Measurements from ENCODE around the gene TULP4.

Gene TULP4

GRCh38 chr6:158304254-158304653 lies 8.0 kb upstream of the TULP4 start:
- Mint-ChIP-seq H3K4me3 (no peak overlapping the region), H3K27me3 (no peaks in the 10 kb centered on the region), H3K27ac (no peak overlapping the region), H3K9me3 (peaks cover 16% of the 10 kb centered on the region), H3K36me3 (ENCODE audit: low read depth) (peaks cover 8% of the 10 kb centered on the region), H3K4me1 (ENCODE audit: low read depth) (no peaks in the 10 kb centered on the region)
- intact Hi-C loops (cut with micrococcal nuclease) = no loop called here

GRCh38 chr6:158309814-158310213 lies 2.5 kb upstream of the TULP4 start:
- intact Hi-C loops (cut with micrococcal nuclease) = no loop called here
- Mint-ChIP-seq H3K4me1 (ENCODE audit: low read depth) (peaks cover 17% of the 10 kb centered on the region), H3K36me3 (ENCODE audit: low read depth) (peaks cover 24% of the 10 kb centered on the region), H3K9me3 (no peaks in the 10 kb centered on the region), H3K27me3 (no peaks in the 10 kb centered on the region), H3K27ac (no peak overlapping the region), H3K4me3 (no peak overlapping the region)

GRCh38 chr6:158311193-158311592 lies 1.1 kb upstream of the TULP4 start:
- peaks cover 31% of the 10 kb centered on the region for H3K36me3 Mint-ChIP-seq (ENCODE audit: low read depth)
- no peak overlapping the region for H3K4me3 Mint-ChIP-seq
- intact Hi-C loops (cut with micrococcal nuclease) = no loop called here
- no peaks in the 10 kb centered on the region for H3K27me3 Mint-ChIP-seq
- no peaks in the 10 kb centered on the region for H3K9me3 Mint-ChIP-seq
- no peak overlapping the region for H3K27ac Mint-ChIP-seq
- H3K4me1 Mint-ChIP-seq (ENCODE audit: low read depth) = peaks cover 30% of the 10 kb centered on the region

DNA sequence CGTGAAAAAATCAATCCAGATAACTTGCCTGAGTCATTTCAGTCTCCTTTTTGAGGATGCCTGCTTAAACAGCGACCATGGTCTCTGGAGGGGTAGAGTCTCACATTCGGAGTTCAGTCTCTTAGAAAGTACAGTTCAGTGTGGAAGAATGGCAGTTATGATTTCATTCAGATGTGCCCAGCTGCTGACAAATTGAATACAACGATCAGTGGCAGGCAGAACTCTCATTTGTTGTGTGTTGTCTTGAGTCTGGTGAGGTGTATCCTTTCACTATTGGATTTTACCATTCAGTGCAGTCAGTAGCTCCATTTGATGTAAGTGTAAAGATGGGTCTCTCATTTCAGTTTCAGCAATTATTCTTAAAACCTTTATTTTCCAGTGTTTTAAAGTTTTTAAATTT lies 639 bp upstream of the TULP4 start:
- H3K36me3 Mint-ChIP-seq (ENCODE audit: low read depth) = peaks cover 35% of the 10 kb centered on the region
- H3K9me3 Mint-ChIP-seq = no peaks in the 10 kb centered on the region
- no peak overlapping the region for H3K27ac Mint-ChIP-seq
- peaks cover 30% of the 10 kb centered on the region for H3K4me1 Mint-ChIP-seq (ENCODE audit: low read depth)
- H3K27me3 Mint-ChIP-seq = no peaks in the 10 kb centered on the region
- H3K4me3 Mint-ChIP-seq = no peak overlapping the region
- intact Hi-C loops (cut with micrococcal nuclease) = no loop called here

DNA sequence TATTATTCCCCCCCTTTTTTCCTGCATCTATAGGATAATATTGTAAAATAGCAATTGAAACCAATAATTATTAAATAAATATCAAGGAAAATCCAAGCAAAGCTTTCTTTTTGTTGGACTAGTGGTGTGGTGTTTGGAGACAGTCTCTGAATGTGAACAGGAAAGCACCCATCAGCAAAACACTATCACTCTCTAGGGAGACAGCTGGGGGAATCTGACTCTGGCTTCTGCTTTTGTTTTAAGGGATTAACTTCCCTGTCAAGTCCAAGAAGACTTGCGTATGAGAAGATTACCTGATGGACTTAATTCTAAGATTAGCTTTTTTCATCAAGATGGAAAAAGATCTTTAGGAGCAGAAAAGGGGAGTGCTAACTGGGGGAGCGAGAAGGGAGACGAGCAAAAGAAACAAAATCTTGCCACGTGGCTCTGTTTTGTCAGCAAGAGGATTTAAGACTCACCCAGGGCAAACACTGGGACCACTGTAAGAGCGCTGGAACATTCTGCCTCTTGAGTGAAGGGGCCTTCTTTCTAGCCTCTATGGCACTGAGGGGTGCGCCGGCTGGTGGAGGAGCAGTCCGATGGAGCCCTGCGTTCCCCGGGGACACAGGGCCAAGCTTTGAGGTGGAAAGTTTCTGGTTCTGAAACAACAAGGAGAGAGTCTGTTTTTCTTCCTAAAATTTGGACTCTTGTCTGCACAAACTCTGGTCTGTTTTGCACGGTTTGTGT lies 570 bp downstream of the TULP4 start:
- no peak overlapping the region for H3K4me3 Mint-ChIP-seq
- peaks cover 37% of the 10 kb centered on the region for H3K36me3 Mint-ChIP-seq (ENCODE audit: low read depth)
- H3K4me1 Mint-ChIP-seq (ENCODE audit: low read depth) = peaks cover 32% of the 10 kb centered on the region
- H3K27ac Mint-ChIP-seq = no peak overlapping the region
- intact Hi-C loops (cut with micrococcal nuclease) = no loop called here
- no peaks in the 10 kb centered on the region for H3K27me3 Mint-ChIP-seq
- no peaks in the 10 kb centered on the region for H3K9me3 Mint-ChIP-seq

DNA sequence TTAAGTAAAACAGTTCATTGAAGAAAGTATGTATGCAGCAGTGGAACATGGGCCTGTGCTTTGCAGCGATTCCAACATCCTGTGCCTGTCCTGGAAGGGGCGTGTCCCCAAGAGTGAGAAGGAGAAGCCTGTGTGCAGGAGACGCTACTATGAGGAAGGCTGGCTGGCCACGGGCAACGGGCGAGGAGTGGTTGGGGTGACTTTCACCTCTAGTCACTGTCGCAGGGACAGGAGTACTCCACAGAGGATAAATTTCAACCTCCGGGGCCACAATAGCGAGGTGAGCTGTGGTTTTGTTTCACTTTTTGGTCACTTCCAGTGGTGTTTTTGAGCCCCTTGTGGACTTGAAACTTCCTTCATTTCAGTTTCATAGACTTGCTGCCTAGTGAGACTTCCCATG lies 1.7 kb downstream of the TULP4 start:
- Mint-ChIP-seq H3K9me3 (no peaks in the 10 kb centered on the region), H3K27me3 (no peaks in the 10 kb centered on the region), H3K36me3 (ENCODE audit: low read depth) (peaks cover 37% of the 10 kb centered on the region), H3K4me3 (peak overlapping the region; percentile 80), H3K27ac (peak overlapping the region; percentile 69), H3K4me1 (ENCODE audit: low read depth) (peaks cover 37% of the 10 kb centered on the region)
- intact Hi-C loops (cut with micrococcal nuclease) = no loop called here

- Mint-ChIP-seq H3K9me3 (no peaks in the 10 kb centered on the region), H3K36me3 (ENCODE audit: low read depth) (peaks cover 33% of the 10 kb centered on the region), H3K4me1 (ENCODE audit: low read depth) (peaks cover 37% of the 10 kb centered on the region), H3K4me3 (no peak overlapping the region), H3K27ac (no peak overlapping the region), H3K27me3 (no peaks in the 10 kb centered on the region)
- intact Hi-C loops (cut with micrococcal nuclease) = no loop called here
These were observed 2.5 kb downstream of the TULP4 start for GRCh38 chr6:158314737-158315136.

- H3K4me1 Mint-ChIP-seq (ENCODE audit: low read depth) = peaks cover 38% of the 10 kb centered on the region
- intact Hi-C loops (cut with micrococcal nuclease) = no loop called here
These were observed 3.8 kb downstream of the TULP4 start for GRCh38 chr6:158316022-158316421.

DNA sequence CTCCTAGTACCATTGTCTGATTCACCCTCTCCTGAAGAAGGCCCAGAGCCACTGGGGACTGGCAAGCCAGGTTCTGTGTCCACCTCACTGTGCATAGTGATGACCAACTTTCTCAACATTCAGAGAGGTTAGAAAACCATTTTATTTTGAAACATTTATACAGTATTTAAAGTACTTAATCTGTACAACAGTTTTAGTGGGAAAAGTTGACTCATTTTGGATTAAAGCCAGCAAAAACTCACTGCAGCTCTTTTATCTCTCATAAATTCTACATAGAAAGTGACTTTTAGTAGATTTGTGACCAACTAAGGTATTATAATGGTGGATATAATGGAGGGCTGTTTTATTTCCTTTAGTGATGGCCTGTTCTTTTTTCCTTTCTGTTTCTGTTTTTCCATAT lies 9.7 kb downstream of the TULP4 start:
- H3K9me3 Mint-ChIP-seq = no peaks in the 10 kb centered on the region
- peaks cover 57% of the 10 kb centered on the region for H3K4me1 Mint-ChIP-seq (ENCODE audit: low read depth)
- H3K36me3 Mint-ChIP-seq (ENCODE audit: low read depth) = no peaks in the 10 kb centered on the region
- H3K27me3 Mint-ChIP-seq = no peaks in the 10 kb centered on the region
- intact Hi-C loops (cut with micrococcal nuclease) = no loop called here
- H3K27ac Mint-ChIP-seq = no peak overlapping the region
- H3K4me3 Mint-ChIP-seq = no peak overlapping the region

More at GRCh38 chr6:158316022-158316421, 3.8 kb downstream of the TULP4 start:
- no peak overlapping the region for H3K4me3 Mint-ChIP-seq
- H3K27me3 Mint-ChIP-seq = no peaks in the 10 kb centered on the region
- H3K9me3 Mint-ChIP-seq = no peaks in the 10 kb centered on the region
- H3K27ac Mint-ChIP-seq = no peak overlapping the region
- peaks cover 25% of the 10 kb centered on the region for H3K36me3 Mint-ChIP-seq (ENCODE audit: low read depth)

DNA sequence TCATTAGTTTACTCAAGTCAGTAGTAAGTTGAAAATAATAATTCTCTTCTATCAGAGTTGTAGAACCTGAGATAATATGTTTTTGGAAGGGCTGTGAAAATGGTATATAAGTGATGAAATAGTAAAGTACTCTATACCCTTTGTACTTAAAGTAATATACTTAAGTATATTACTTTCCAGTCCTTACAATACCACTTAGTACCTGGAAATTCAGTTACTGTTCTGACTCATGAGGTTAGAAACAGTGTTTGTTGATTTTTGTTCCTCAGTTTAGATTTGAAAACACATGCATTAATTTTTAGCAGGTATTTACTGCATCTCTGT lies 10.1 kb downstream of the TULP4 start:
- Mint-ChIP-seq H3K9me3 (no peaks in the 10 kb centered on the region), H3K27me3 (no peaks in the 10 kb centered on the region), H3K4me3 (no peak overlapping the region), H3K4me1 (ENCODE audit: low read depth) (peaks cover 57% of the 10 kb centered on the region), H3K27ac (no peak overlapping the region), H3K36me3 (ENCODE audit: low read depth) (no peaks in the 10 kb centered on the region)
- intact Hi-C loops (cut with micrococcal nuclease) = no loop called here

DNA sequence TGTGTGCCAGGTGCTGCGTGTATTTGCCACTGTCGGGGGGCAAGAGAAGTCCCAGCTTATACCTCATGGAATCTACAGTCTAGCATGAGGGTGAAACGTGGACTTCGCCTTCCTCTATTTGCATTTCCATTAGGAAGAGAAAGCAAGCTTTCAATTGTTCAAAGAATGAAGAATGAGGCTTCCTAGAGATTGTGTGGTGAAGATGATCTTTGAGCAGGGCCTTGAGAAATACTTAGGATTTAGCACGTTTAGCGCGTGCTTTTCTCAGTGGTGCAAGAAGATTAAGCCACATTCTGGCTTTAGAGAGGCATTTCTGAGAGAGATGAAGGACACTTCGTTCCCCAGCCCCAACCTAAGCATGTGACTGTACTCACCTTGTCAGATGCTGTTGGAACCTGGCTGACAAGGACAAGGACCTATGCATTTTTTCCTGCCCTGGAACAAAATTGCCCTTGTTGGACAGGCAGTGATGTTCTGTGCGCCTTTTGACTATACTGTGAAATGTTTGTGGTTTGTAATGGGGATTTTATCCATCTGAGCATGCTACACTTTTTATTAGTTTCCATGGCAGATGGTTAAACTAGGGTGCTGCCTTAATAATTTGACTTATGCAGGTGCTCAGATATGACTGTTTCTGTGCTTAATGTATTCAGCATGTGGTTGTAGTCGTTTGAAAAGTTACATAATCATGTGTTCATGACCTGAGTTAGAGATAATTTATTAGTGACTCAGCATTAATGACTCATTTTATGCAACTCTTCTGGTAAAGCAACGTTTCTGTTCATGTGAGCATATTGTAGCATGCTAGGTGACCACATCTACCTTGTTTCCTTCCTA lies 10.7 kb downstream of the TULP4 start:
- Mint-ChIP-seq H3K9me3 (no peaks in the 10 kb centered on the region), H3K27ac (no peak overlapping the region), H3K36me3 (ENCODE audit: low read depth) (no peaks in the 10 kb centered on the region), H3K27me3 (no peaks in the 10 kb centered on the region), H3K4me1 (ENCODE audit: low read depth) (peaks cover 54% of the 10 kb centered on the region), H3K4me3 (no peak overlapping the region)
- intact Hi-C loops (cut with micrococcal nuclease) = no loop called here

- Mint-ChIP-seq H3K27me3 (no peaks in the 10 kb centered on the region), H3K9me3 (no peaks in the 10 kb centered on the region), H3K4me3 (no peak overlapping the region), H3K27ac (no peak overlapping the region), H3K36me3 (ENCODE audit: low read depth) (no peaks in the 10 kb centered on the region), H3K4me1 (ENCODE audit: low read depth) (peaks cover 55% of the 10 kb centered on the region)
- intact Hi-C loops (cut with micrococcal nuclease) = no loop called here
These were observed 11.3 kb downstream of the TULP4 start for GRCh38 chr6:158323561-158323958.

DNA sequence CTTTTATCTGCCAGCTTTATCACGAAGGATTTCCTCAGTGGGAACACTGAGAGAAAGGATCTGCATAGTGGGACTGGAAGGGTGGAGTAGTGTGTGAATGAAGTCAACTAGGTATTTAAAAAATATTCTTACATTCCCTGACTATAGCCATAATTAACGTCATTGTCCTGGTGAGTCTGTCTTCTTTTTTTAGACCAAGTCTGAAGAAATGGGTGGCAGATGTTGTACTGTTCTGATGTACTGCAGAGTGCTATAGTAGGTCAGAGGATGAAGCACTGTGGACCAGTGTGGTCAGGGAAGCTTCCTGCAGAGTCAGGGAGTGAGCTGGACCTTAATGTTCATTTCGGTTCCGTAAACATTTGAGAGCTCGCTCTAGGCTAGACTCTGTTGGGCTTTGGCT lies 11.9 kb downstream of the TULP4 start:
- intact Hi-C loops (cut with micrococcal nuclease) = no loop called here
- no peak overlapping the region for H3K4me3 Mint-ChIP-seq
- no peaks in the 10 kb centered on the region for H3K36me3 Mint-ChIP-seq (ENCODE audit: low read depth)
- no peak overlapping the region for H3K27ac Mint-ChIP-seq
- peaks cover 59% of the 10 kb centered on the region for H3K4me1 Mint-ChIP-seq (ENCODE audit: low read depth)
- no peaks in the 10 kb centered on the region for H3K27me3 Mint-ChIP-seq
- H3K9me3 Mint-ChIP-seq = no peaks in the 10 kb centered on the region

- intact Hi-C loops (cut with micrococcal nuclease) = no loop called here
- Mint-ChIP-seq H3K4me1 (ENCODE audit: low read depth) (peaks cover 50% of the 10 kb centered on the region), H3K27ac (no peak overlapping the region), H3K4me3 (no peak overlapping the region), H3K36me3 (ENCODE audit: low read depth) (peaks cover 2% of the 10 kb centered on the region), H3K9me3 (peaks cover 3% of the 10 kb centered on the region), H3K27me3 (no peaks in the 10 kb centered on the region)
These were observed 14.9 kb downstream of the TULP4 start for GRCh38 chr6:158327211-158327610.

All from dendritic cell treated with granulocyte-macrophage colony-stimulating factor and Interleukin-4, amounts not matched to agents 40 ng/mL and 50 ng/mL, for 4 days (primary cell).